Measurements from ENCODE around the gene GRAMD1A.

DNA sequence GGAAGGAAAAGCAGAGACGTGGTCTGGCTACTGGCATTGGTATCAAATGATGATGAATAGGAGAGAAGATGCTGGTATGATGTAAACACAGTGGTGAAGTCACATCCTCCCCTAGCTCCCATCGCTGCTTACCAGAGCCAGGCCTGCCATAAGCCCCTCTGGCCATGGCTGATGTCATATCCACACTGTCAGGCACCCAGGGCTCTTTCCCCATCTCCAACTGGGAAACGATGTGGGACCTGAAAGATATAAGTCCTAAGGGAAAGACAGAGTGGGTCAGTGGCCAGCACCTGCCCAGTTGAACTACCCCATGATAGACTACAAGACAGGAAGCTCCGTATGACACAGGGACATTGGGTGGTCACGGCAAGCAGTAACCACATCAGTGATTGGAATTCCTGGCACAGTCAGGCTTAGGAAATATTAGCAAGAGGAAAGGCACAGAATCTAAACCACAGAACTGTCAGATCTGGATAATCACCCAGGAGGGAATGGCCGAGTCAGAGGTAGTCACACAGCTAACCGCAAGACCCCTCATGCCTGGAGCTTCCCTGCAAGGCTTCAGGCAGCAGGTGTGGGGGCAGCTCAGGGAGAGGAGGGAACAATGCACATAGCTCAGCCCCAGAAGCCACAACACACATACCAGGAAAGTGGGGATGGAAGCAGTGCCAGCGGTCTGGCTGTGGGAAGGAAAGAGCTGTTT lies 39.9 kb upstream of the GRAMD1A start:
- TF ChIP-seq GATA3 (IDR thresholded peaks at IDR 0.05; ENCODE audit: low read depth, low read length) (no peak), GATA2 (IDR thresholded peaks at IDR 0.05; ENCODE audit: low read depth, low read length) (no peak)

Measured in SH-SY5Y (cell line).